KOPT-K1 (cell line): Measurements from ENCODE around the gene NCAM2.

ENCODE experiments used
- H3K27ac ChIP-seq: fragments of 200-600 bp; sonication (generic); 2 replicates; pipeline ENCODE4 v1.5.1; 2016; ENCODE audit warnings: antibody characterized with exemption, mild to moderate bottlenecking, low read depth, low read length; ENCODE audit not compliant: poor library complexity, severe bottlenecking
- H3K36me3 ChIP-seq: fragments of 200-600 bp; sonication (generic); 2 replicates; pipeline ENCODE4 v1.5.1; 2017; ENCODE audit warnings: antibody characterized with exemption, mild to moderate bottlenecking, low read length, moderate library complexity; ENCODE audit not compliant: insufficient read depth
- H3K9me3 ChIP-seq: fragments of 200-600 bp; sonication (generic); 2 replicates; pipeline ENCODE4 v1.5.1; 2017; ENCODE audit warnings: antibody characterized with exemption, low read length, mild to moderate bottlenecking; ENCODE audit not compliant: insufficient read depth, poor library complexity, severe bottlenecking

The NCAM2 gene

GRCh38 chr21:21481239-21481638 lies 483.0 kb downstream of the NCAM2 start:
- Histone ChIP-seq H3K36me3 (no peaks in the 10 kb centered on the region), H3K27ac (no peak overlapping the region), H3K9me3 (no peaks in the 10 kb centered on the region)

GRCh38 chr21:21508859-21509258 lies 510.6 kb downstream of the NCAM2 start:
- Histone ChIP-seq H3K27ac (no peak overlapping the region), H3K36me3 (no peaks in the 10 kb centered on the region), H3K9me3 (no peaks in the 10 kb centered on the region)

- Histone ChIP-seq H3K9me3 (no peaks in the 10 kb centered on the region), H3K36me3 (no peaks in the 10 kb centered on the region), H3K27ac (no peak overlapping the region)
Measured at GRCh38 chr21:21530680-21531079, 532.5 kb downstream of the NCAM2 start.

- H3K36me3 ChIP-seq = no peaks in the 10 kb centered on the region
- no peaks in the 10 kb centered on the region for H3K9me3 ChIP-seq
- no peak overlapping the region for H3K27ac ChIP-seq
Measured at GRCh38 chr21:21547368-21547953, 549.3 kb downstream of the NCAM2 start.

- H3K9me3 ChIP-seq = no peaks in the 10 kb centered on the region
- no peaks in the 10 kb centered on the region for H3K36me3 ChIP-seq
- H3K27ac ChIP-seq = no peak overlapping the region
Measured at GRCh38 chr21:21559285-21560045, 561.3 kb downstream of the NCAM2 start.
